Retinal pigment epithelial cell (primary cell): Measurements from ENCODE around the gene MRPS31.

Experiments used
- DNase-seq: peaks from one replicate; pipeline ENCODE4 v3.0.0-alpha.2; 2010; ENCODE audit warnings: low read depth
- H3K4me3 ChIP-seq: 2 replicates; pipeline ENCODE4 v1.5.1; 2011; ENCODE audit warnings: mild to moderate bottlenecking, low read length, control low read depth, moderate library complexity
- TF ChIP-seq, protein P1 (sequence below): conservative IDR thresholded peaks from 2 replicates; pipeline ENCODE4 v1.5.1; 2011; ENCODE audit warnings: low read depth, low read length, control low read depth, inconsistent platforms

MRPS31 gene

DNA sequence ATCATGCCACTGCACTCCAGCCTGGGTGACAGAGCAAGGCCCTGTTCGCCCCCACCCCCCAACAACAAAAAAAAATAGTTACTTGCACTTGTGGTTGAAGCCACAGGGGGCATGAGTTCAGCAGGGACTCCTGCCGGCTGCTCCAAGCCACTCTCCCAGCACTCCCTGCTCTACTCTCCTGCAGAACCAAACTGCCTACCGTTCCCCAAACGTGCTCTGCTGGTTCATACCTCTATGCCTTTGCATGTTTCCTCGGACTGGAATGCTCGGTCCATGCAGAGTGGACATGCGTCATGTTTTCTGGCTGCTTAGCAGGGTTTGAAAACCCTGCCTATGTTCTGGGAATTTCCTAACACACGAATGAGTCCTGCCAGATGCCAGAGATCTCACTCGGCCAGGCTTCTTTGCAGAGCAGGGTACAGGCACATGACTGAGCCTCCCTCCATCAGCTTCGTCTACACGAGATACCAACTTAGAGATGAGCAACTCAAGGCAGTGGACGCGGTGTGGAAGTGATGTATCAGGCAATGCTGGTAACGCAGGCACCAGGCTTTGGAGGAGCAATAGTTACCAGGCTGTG, 9.9 kb upstream of the MRPS31 start:
- no peak for DNase-seq
- H3K4me3 ChIP-seq: no peak overlapping the region
- TF ChIP-seq, protein P1, sequence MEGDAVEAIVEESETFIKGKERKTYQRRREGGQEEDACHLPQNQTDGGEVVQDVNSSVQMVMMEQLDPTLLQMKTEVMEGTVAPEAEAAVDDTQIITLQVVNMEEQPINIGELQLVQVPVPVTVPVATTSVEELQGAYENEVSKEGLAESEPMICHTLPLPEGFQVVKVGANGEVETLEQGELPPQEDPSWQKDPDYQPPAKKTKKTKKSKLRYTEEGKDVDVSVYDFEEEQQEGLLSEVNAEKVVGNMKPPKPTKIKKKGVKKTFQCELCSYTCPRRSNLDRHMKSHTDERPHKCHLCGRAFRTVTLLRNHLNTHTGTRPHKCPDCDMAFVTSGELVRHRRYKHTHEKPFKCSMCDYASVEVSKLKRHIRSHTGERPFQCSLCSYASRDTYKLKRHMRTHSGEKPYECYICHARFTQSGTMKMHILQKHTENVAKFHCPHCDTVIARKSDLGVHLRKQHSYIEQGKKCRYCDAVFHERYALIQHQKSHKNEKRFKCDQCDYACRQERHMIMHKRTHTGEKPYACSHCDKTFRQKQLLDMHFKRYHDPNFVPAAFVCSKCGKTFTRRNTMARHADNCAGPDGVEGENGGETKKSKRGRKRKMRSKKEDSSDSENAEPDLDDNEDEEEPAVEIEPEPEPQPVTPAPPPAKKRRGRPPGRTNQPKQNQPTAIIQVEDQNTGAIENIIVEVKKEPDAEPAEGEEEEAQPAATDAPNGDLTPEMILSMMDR: peak; percentile 12

DNA sequence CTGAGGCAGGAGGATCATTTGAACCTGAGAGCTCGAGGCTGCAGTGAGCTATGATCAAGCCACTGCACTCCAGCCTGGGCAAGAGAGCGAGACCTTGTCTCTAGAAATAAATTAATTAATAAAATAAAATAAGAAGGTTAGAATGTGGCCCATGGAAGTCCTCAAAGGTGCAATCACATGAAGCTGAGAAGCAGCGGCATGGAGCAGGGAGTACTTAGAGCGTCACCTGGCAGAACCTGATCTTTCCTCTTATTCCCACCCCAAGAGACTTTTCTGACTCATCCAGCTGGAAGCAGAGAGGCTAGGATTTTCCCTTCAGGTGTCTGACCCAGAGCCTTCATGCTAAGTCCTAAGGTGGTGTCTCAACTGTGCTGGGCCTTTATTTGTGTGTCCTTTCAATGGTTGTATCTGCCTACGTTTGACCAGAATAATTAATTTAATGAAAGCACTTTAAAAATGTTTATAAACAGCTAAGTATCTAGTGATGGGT, 8.9 kb upstream of the MRPS31 start:
- H3K4me3 ChIP-seq: no peak overlapping the region
- DNase-seq: no peak
- TF ChIP-seq, protein P1: no peak

DNA sequence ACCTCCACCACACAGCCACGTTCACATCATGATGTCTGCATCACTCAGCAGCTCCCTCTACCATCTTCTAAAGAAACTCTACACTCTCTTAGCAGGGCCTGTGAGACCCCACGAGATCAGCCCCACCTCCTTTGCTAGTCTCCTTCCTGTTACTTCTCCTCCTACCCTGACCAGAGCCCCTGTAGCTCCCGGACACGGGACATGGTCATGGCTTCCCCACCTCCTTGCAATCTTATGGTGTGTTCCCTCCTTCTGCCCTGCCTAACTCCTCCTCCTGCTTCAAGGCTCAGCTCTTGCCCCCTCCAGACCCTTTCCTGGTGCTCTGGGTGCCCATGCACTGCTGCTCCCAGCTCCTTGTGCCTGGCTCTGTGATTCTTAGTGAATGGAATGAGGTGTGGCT, 8.1 kb upstream of the MRPS31 start:
- DNase-seq: no peak
- TF ChIP-seq, protein P1: no peak
- H3K4me3 ChIP-seq: no peak overlapping the region

DNA sequence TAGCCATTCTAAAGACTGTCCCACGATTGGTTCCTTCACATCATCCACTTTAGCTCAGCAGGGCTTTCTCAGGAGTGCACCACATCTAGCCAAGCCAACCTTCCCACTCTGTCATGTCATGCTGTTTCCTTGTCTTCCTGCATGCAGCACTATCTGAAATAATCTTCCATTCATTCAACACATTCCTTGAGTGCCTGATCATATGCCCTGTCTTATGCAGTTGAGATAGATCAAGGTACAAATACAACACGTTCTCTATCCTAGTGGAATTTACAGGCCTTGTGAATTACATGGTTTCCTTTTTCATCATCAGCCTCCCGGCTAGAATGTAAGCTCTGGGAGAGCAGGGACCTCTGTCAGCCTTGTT, 6.8 kb upstream of the MRPS31 start:
- no peak for DNase-seq
- no peak overlapping the region for H3K4me3 ChIP-seq
- TF ChIP-seq, protein P1: no peak

DNA sequence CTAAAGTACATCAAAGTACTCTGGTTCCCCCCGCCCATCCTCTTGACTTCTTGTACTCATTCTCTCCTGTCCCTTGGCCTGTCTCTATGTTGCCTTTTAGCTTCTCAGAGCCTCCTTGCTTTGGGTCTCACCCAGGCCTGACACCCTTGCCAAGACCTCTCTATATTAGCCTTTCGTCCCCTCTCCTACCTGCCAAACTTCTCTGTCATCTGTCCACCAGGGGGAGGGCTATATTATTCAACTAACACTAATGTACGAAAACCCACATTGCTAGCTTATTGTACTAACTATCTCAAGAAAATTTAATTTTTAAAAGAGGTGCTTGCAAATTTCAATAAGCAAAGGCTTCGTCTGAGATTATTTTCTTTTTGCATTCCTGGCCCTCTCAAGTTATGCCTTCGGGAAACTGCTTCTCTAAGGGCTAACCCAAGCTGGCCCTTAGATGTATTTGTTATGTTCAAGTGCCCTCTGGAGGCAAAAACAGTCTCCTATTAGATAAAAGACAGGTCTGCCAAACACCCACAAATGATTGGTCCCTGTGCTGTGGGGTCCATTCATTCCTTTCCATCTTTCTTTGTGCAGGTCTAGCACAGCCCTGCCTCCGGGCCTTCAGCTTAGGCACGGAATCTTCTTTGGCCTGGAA, 6.3 kb upstream of the MRPS31 start:
- peak overlapping the region; percentile 33 for H3K4me3 ChIP-seq
- no peak for DNase-seq
- TF ChIP-seq, protein P1: peak; percentile 59

DNA sequence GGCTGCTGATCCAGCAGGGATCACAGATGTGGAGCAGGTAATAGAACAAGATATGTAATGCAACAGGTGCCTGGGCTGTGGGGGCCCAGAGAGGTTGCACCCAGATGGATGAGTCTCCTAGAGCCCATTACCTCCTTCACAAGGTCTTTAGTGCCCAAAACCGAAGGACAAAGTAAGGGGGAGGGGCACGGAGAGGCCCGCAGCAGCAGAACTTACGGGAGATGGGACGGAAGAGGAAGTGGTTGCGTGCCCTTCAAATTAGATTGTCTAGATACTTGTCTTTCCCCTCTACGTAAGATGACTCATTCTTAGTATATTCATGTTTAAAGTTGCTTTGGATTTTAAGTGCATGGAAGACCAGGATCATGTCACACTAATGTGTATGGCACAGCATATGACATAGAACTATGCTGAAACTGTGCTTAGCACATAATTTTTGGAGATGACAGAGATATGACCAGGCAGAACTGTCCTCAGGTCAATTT, 5.7 kb upstream of the MRPS31 start:
- no peak overlapping the region for H3K4me3 ChIP-seq
- no peak for DNase-seq

More for the DNA sequence above, 5.7 kb upstream of the MRPS31 start:
- TF ChIP-seq, protein P1: no peak
